Liver (tissue), 9 donors: ENCODE data around the gene SHISA3. TPM values are rescaled to one million over a fixed set of nuclear protein-coding genes. Genes with fewer than 3 reads are reported as not detected.

Source experiments
- DNase-seq: peaks from one replicate; pipeline ENCODE4 v3.0.0-alpha.2; 2017; ENCODE audit warnings: low spot score
- H3K27ac ChIP-seq, 2 donors: one replicate each; pipeline ENCODE4 v1.7.0; 2013; ENCODE audit warnings: inconsistent platforms in 2 of 2, low read length in 2 of 2, control low read depth in 1 of 2, low read depth in 1 of 2, mild to moderate bottlenecking in 1 of 2
- H3K27me3 ChIP-seq, 4 donors: one replicate each; pipeline versions ENCODE4 v1.6.1 to v1.7.0; 2013; ENCODE audit warnings: low read length in 3 of 4, inconsistent platforms in 1 of 4, mild to moderate bottlenecking in 1 of 4, moderate library complexity in 1 of 4; ENCODE audit not compliant: control insufficient read depth in 4 of 4, insufficient read depth in 4 of 4
- H3K36me3 ChIP-seq, 4 donors: one replicate each; pipeline versions ENCODE4 v1.6.1 to v1.7.0; 2013; ENCODE audit warnings: low read length in 3 of 4, mild to moderate bottlenecking in 3 of 4, low read depth in 1 of 4, moderate library complexity in 1 of 4; ENCODE audit not compliant: control insufficient read depth in 4 of 4, insufficient read depth in 3 of 4
- H3K4me1 ChIP-seq, 4 donors: one replicate each; pipeline versions ENCODE4 v1.6.1 to v1.7.0; 2013; ENCODE audit warnings: low read length in 3 of 4, mild to moderate bottlenecking in 3 of 4, moderate library complexity in 1 of 4; ENCODE audit not compliant: control insufficient read depth in 4 of 4, insufficient read depth in 4 of 4
- H3K4me3 ChIP-seq, 3 donors: one replicate each; pipeline versions ENCODE4 v1.6.1 to v1.7.0; 2013; ENCODE audit warnings: low read length in 3 of 3, control low read depth in 1 of 3, low read depth in 1 of 3, mild to moderate bottlenecking in 1 of 3
- H3K9ac ChIP-seq, 2 donors: one replicate each; pipeline ENCODE4 v1.7.0; 2013; ENCODE audit warnings: low read length in 2 of 2, mild to moderate bottlenecking in 2 of 2, moderate library complexity in 2 of 2, control low read depth in 1 of 2, low read depth in 1 of 2
- H3K9me3 ChIP-seq, 4 donors: one replicate each; pipeline versions ENCODE4 v1.6.1 to v1.7.0; 2013; ENCODE audit warnings: low read length in 3 of 4; ENCODE audit not compliant: control insufficient read depth in 4 of 4
- CTCF ChIP-seq: fragments of 150-350 bp; IDR thresholded peaks from 2 replicates; pipeline ENCODE4 v1.5.1; 2017; ENCODE audit warnings: improper control_type of control experiment, low read depth, low read length; ENCODE audit not compliant: missing input control
- EGR1 ChIP-seq, 2 donors: IDR thresholded peaks; 2 replicates each; pipeline ENCODE4 v1.6.1; 2016 to 2018; ENCODE audit warnings: antibody characterized with exemption in 2 of 2, low read depth in 2 of 2
- FOXA1 ChIP-seq: IDR thresholded peaks from 2 replicates; pipeline ENCODE4 v1.6.1; 2016; ENCODE audit warnings: antibody characterized with exemption
- HNF4A ChIP-seq, 2 donors: conservative IDR thresholded peaks; 2 replicates each; pipeline ENCODE4 v1.6.1; 2016; ENCODE audit warnings: antibody characterized with exemption in 2 of 2, mild to moderate bottlenecking in 2 of 2
- JUND ChIP-seq, 2 donors: IDR thresholded peaks; 2 replicates each; pipeline ENCODE4 v1.6.1; 2016; ENCODE audit warnings: antibody characterized with exemption in 2 of 2
- MAX ChIP-seq: IDR thresholded peaks from 2 replicates; pipeline ENCODE4 v1.6.1; 2016; ENCODE audit warnings: antibody characterized with exemption
- RAD21 ChIP-seq, 2 donors: IDR thresholded peaks; 2 replicates each; pipeline ENCODE4 v1.6.1; 2016; ENCODE audit warnings: antibody characterized with exemption in 2 of 2, mild to moderate bottlenecking in 2 of 2
- REST ChIP-seq: IDR thresholded peaks from 2 replicates; pipeline ENCODE4 v1.6.1; 2016; ENCODE audit warnings: antibody characterized with exemption, mild to moderate bottlenecking
- SP1 ChIP-seq: IDR thresholded peaks from 2 replicates; pipeline ENCODE4 v1.6.1; 2018; ENCODE audit warnings: antibody characterized with exemption, mild to moderate bottlenecking
- TAF1 ChIP-seq: conservative IDR thresholded peaks from 2 replicates; pipeline ENCODE4 v1.6.1; 2016; ENCODE audit warnings: antibody characterized with exemption, mild to moderate bottlenecking
- ZBTB33 ChIP-seq: IDR thresholded peaks from 2 replicates; pipeline ENCODE4 v1.6.1; 2016; ENCODE audit warnings: antibody characterized with exemption
- WGBS: extraction: QIAGEN DNeasy Blood & Tissue Kit; methylation state at CpG from one replicate; pipeline ENCODE4 v1.1.7; 2013; 5-methylcytosine and 5-hydroxymethylcytosine counted together
- polyA plus RNA-seq, 2 donors: library from polyadenylated mRNA; stranded (reverse) in 1 of 2; unstranded in 1 of 2; fragments of 200-250 nt in 1 of 2; fragments of >200 nt in 1 of 2; fragmentation: Nextera tagmentation in 1 of 2; extraction: Ambion mirVana in 1 of 2; gene quantifications; one replicate each; pipeline versions ENCODE4 v1.2.1 to v1.2.3, GENCODE V29; 2013 to 2015
- total RNA-seq, 2 donors: library from RNA; depleted of rRNA; stranded (reverse); fragments of >200 nt; gene quantifications; one replicate each; pipeline ENCODE4 v1.2.3, GENCODE V29; 2014
- donor health status: healthy.
- donor health status: healthy.
- donor health status: healthy.
- donor health status: healthy.
- donor health status: healthy.

Gene SHISA3
- total and polyA plus RNA-seq, 4 donors, result 0.25 to 0.63 (median 0.56) TPM; not detected in 1

GRCh38 chr4:42352049-42352448, 45.2 kb upstream of the SHISA3 start:
- peaks cover 0 to 2% (median 0%) of the 10 kb centered on the region in 4 donors for H3K27me3 ChIP-seq
- DNase-seq, result no peak
- H3K27ac ChIP-seq, result no peak overlapping the region
- TF ChIP-seq MAX (no peak), HNF4A (conservative IDR thresholded peaks at IDR 0.05) (no peak), TAF1 (no peak)
- no peaks in the 10 kb centered on the region for H3K36me3 ChIP-seq
- 74% methylated on average over 3 of the region's 3 CpGs for WGBS
- no peaks in the 10 kb centered on the region for H3K9me3 ChIP-seq
- H3K4me3 ChIP-seq, result no peak overlapping the region
- H3K4me1 ChIP-seq, result no peaks in the 10 kb centered on the region
- H3K9ac ChIP-seq, result no peak overlapping the region

- 87% methylated on average over 5 of the region's 5 CpGs for WGBS
- no peaks in the 10 kb centered on the region for H3K36me3 ChIP-seq
- no peak for DNase-seq
- no peaks in the 10 kb centered on the region for H3K9me3 ChIP-seq
- TF ChIP-seq RAD21 (IDR thresholded peaks at IDR 0.05), result no peak
- no peak for TF ChIP-seq JUND (IDR thresholded peaks at IDR 0.05)
- TF ChIP-seq REST, result no peak
- TF ChIP-seq TAF1, result no peak
- no peak for TF ChIP-seq FOXA1
- no peak for TF ChIP-seq HNF4A (conservative IDR thresholded peaks at IDR 0.05)
- TF ChIP-seq CTCF, result no peak
- no peak for TF ChIP-seq ZBTB33
- TF ChIP-seq EGR1 (IDR thresholded peaks at IDR 0.05; ENCODE audit: low read depth in 2 of 2), result no peak
- no peak for TF ChIP-seq SP1
- H3K4me1 ChIP-seq, result peaks cover 0 to 8% (median 0%) of the 10 kb centered on the region in 4 donors
- no peak overlapping the region for H3K4me3 ChIP-seq
- no peak overlapping the region for H3K9ac ChIP-seq
- H3K27ac ChIP-seq, result no peak overlapping the region
- H3K27me3 ChIP-seq, result peaks cover 0 to 4% (median 1%) of the 10 kb centered on the region in 4 donors
These were observed 40.0 kb upstream of the SHISA3 start for GRCh38 chr4:42357325-42357724.
